Iris pigment epithelial cell (primary cell): ENCODE measurements around the gene ING5.
A peak's percentile ranks its signal among the peaks of the same experiment; 100 is the strongest.
"Not testable (repeated sequence)": the region's sequence is repeated elsewhere in the genome, so short reads cannot be mapped to it uniquely, and the experiment has no call there.

Experiments
- DNase-seq: peaks from one replicate; pipeline ENCODE4 v3.0.0-alpha.2; 2011; ENCODE audit warnings: low read depth

Gene ING5

GRCh38 chr2:241739177-241739576, 37.3 kb downstream of the ING5 start:
- DNase-seq = no peak

- peak; percentile 65 for DNase-seq
Observed at GRCh38 chr2:241739651-241740050, 37.8 kb downstream of the ING5 start.

- no peak for DNase-seq
Observed at GRCh38 chr2:241741016-241741415, 39.2 kb downstream of the ING5 start.

- no peak for DNase-seq
Observed at GRCh38 chr2:241742320-241742939, 40.6 kb downstream of the ING5 start.

- DNase-seq = not testable (repeated sequence)
Observed at GRCh38 chr2:241743008-241743407, 41.2 kb downstream of the ING5 start.

GRCh38 chr2:241743620-241744019, 41.8 kb downstream of the ING5 start:
- DNase-seq = no peak

DNA sequence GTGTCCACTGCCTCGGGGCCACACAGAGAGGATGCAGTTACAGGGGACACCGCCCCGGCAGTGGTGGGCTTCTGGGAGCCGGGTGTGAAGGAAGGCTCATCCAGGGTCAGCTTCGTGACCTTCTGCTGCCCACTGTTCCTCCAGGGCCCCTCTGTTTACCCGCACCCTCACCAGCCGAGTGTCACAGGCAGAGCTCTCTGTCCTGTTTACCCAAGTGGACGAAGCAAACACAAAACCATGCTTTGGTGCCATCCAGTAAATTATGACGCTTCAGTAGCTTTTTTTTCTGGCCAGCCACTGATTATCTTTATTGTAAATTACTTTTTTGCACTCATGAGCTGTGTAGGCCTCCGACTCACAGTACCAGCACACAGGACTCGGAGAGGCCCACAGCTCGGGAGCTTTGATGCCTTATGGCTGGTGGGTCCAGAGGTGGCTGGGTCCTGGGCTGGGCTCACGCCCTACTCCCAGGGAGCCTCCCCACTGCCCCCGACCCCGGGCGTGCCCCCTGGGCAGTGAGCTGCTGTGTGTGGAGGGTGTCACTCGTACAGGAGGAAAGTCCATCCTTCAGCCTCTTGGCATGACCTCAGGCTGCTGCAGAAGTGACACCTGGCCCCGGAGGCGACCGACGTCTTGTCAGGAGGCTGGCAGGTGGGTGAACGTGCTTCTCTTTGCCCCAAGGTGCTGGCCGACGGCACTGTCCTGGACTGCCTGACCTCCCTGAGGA, 42.4 kb downstream of the ING5 start:
- no peak for DNase-seq

DNA sequence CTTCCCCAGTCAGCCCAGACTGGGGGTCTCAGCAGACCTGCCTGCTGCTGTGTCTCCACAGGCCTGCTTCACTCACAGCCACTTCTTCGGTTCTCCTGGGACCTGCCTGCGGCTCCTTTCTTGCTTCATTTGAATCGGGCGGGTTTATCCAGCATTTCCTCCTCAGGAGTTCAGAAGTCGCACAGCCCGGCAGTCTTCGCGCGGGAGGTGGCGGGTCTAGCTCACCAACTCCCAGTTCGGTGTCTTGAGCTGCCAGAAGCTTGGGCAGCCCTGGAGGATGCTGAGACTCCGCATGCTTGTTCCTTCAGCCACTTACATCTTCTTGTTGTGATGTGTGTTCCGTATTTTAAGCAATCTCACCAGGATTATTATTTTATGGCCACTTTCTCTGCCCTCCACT, 43.4 kb downstream of the ING5 start:
- DNase-seq = no peak

DNA sequence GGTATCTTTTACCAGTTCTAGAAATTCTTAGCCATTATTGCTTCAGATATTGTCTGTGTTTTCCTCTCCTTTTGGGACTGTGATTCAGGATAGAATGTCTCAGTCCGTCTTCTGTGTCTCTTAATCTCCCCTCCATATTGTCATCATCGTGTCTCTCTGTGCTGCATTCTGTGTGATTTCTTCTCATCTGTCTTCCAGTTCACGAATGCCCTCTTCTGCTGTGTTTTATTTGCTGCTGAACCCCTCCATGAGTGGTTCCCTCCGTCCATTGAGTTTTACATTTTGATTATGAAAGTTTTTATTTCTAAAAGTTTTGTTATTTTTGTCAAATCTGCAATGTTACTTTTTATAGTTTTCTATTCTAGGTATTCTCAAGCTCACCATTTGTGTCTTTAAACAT, 44.2 kb downstream of the ING5 start:
- DNase-seq = no peak

- DNase-seq = no peak
Observed at GRCh38 chr2:241748468-241749256, 46.8 kb downstream of the ING5 start.

GRCh38 chr2:241750076-241750840, 48.4 kb downstream of the ING5 start:
- DNase-seq = no peak

GRCh38 chr2:241751152-241751551, 49.3 kb downstream of the ING5 start:
- no peak for DNase-seq

DNA sequence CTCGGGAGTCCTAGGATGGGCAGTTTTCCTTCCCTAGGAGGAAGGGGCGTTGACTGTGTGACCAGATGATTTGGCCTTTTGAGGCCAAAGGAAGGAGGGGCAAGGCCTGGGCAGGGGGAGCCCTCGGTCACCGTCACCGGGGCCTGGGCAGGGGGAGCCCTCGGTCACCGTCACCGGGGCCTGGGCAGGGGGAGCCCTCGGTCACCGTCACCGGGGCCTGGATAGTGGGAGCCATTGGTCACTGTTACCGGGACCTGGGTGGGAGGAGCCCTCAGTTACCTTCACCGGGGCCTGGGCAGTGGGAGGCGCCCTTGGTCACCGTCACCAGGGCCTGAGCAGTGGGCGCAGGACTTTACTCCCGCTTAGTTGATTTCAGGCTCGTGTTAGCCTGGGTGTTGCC, 49.9 kb downstream of the ING5 start:
- DNase-seq = no peak

GRCh38 chr2:241752253-241752652, 50.4 kb downstream of the ING5 start:
- no peak for DNase-seq

GRCh38 chr2:241752689-241753276, 50.9 kb downstream of the ING5 start:
- no peak for DNase-seq

GRCh38 chr2:241753493-241753892, 51.7 kb downstream of the ING5 start:
- DNase-seq = no peak

DNA sequence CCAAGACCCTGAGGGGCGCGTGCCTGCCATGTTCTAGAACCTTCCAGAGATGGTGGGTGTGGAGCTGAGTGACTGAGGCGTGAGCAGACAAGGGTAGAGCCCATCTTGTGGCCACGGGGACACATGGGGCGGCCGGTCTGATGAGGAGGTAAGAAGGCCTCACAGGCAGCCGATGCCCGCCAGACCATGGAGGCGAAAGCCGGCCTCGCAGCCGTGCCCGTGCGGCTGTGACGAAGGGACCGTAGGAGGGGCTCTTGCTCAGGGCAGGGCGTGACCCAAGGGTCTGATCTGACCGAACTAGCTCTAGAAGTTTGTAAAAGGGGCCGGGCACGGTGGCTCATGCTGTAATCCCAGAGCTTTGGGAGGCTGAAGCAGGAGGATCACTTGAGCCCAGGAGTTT, 52.2 kb downstream of the ING5 start:
- no peak for DNase-seq

GRCh38 chr2:241755166-241755565, 53.3 kb downstream of the ING5 start:
- DNase-seq = no peak

GRCh38 chr2:241755777-241756176, 53.9 kb downstream of the ING5 start:
- DNase-seq = no peak

GRCh38 chr2:241759067-241759807, 57.4 kb downstream of the ING5 start:
- DNase-seq = no peak

DNA sequence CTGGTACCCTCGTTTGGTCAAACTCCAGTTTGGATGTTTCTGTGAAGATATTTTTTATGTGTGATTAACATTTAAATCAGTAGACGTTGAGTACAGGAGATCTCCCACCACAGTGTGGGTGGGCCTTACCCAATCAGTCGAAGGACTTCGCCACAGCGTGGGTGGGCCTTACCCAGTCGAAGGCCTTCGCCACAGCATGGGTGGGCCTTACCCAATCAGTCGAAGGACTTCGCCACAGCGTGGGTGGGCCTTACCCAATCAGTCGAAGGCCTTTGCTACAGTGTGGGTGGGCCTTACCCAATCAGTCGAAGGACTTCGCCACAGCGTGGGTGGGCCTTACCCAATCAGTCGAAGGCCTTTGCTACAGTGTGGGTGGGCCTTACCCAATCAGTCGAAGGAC, 58.1 kb downstream of the ING5 start:
- not testable (repeated sequence) for DNase-seq
